ENCODE data around the gene FZR1.

FZR1 gene

GRCh38 chr19:3537438-3538240, 31.5 kb downstream of the FZR1 start:
- H3K27ac ChIP-seq (replicated peaks; ENCODE audit: low read length): no peak overlapping the region
- no peak overlapping the region for H3K4ac ChIP-seq (ENCODE audit: low read length)
- no peak overlapping the region for H2BK15ac ChIP-seq (ENCODE audit: low read length)
- no peak overlapping the region for H4K91ac ChIP-seq (ENCODE audit: low read depth, low read length, poor library complexity)
- H3K23ac ChIP-seq (ENCODE audit: low read depth, low read length, poor library complexity): peak overlapping the region; percentile 73
- WGBS, 2 donors (ENCODE audit: extremely low coverage in 2 of 2, insufficient read length in 2 of 2, insufficient replicate concordance in 1 of 2): no CpG with 5 or more reads among the region's 22 CpGs
- H2AFZ ChIP-seq (ENCODE audit: low read length): no peak overlapping the region
- H2BK12ac ChIP-seq (ENCODE audit: low read length): no peak overlapping the region
- H3K36me3 ChIP-seq (replicated peaks in 1 of 2; ENCODE audit: control insufficient read depth in 2 of 2, insufficient read depth in 2 of 2, low read length in 2 of 2): peaks cover 33 to 64% of the 10 kb centered on the region in 2 donors
- H3K27me3 ChIP-seq (ENCODE audit: control insufficient read depth in 3 of 3, insufficient read depth in 3 of 3, low read depth in 1 of 3, low read length in 3 of 3): no peaks in the 10 kb centered on the region
- H3K4me1 ChIP-seq (ENCODE audit: control insufficient read depth in 2 of 2, insufficient read depth in 1 of 2, low read depth in 1 of 2, low read length in 2 of 2): peaks cover 6 to 8% of the 10 kb centered on the region in 2 donors
- H3K4me3 ChIP-seq (ENCODE audit: low read length in 2 of 2): no peak overlapping the region
- peak overlapping the region; percentile 52 for H3K18ac ChIP-seq (ENCODE audit: low read length)
- H2BK120ac ChIP-seq (ENCODE audit: low read depth, low read length): no peak overlapping the region
- H3K9me3 ChIP-seq (replicated peaks in 1 of 2; ENCODE audit: control insufficient read depth in 2 of 2, insufficient read depth in 1 of 2, low read depth in 1 of 2, low read length in 2 of 2): no peaks in the 10 kb centered on the region
- no peak overlapping the region for H3K9ac ChIP-seq (ENCODE audit: low read depth, low read length, poor library complexity)
- peak overlapping the region; percentile 43 for H4K8ac ChIP-seq (ENCODE audit: low read depth, low read length)
- no peak overlapping the region for H2AK5ac ChIP-seq (ENCODE audit: low read depth, low read length)
- no peak for DNase-seq (ENCODE audit: low spot score)
- H2BK5ac ChIP-seq (ENCODE audit: low read length): peak overlapping the region; percentile 66
- peaks cover 4% of the 10 kb centered on the region for H3K79me1 ChIP-seq (ENCODE audit: low read depth, low read length)
- no peak overlapping the region for H3K14ac ChIP-seq (ENCODE audit: low read length)
- no peak overlapping the region for H3K4me2 ChIP-seq (ENCODE audit: insufficient read depth, low read length, poor library complexity, severe bottlenecking)

GRCh38 chr19:3538258-3538929, 32.3 kb downstream of the FZR1 start:
- Histone ChIP-seq H3K4me2 (ENCODE audit: insufficient read depth, low read length, poor library complexity, severe bottlenecking) (no peak overlapping the region), H3K4me1 (ENCODE audit: control insufficient read depth in 2 of 2, insufficient read depth in 1 of 2, low read depth in 1 of 2, low read length in 2 of 2) (peaks cover 6 to 8% of the 10 kb centered on the region in 2 donors), H3K4me3 (ENCODE audit: low read length in 2 of 2) (no peak overlapping the region), H3K9ac (ENCODE audit: low read depth, low read length, poor library complexity) (peak overlapping the region; percentile 30), H4K8ac (ENCODE audit: low read depth, low read length) (no peak overlapping the region), H3K27me3 (ENCODE audit: control insufficient read depth in 3 of 3, insufficient read depth in 3 of 3, low read depth in 1 of 3, low read length in 3 of 3) (no peaks in the 10 kb centered on the region), H2AK5ac (ENCODE audit: low read depth, low read length) (peak overlapping the region; percentile 7), H2BK120ac (ENCODE audit: low read depth, low read length) (no peak overlapping the region), H3K9me3 (replicated peaks in 1 of 2; ENCODE audit: control insufficient read depth in 2 of 2, insufficient read depth in 1 of 2, low read depth in 1 of 2, low read length in 2 of 2) (no peaks in the 10 kb centered on the region), H3K36me3 (replicated peaks in 1 of 2; ENCODE audit: control insufficient read depth in 2 of 2, insufficient read depth in 2 of 2, low read length in 2 of 2) (peaks cover 25 to 57% of the 10 kb centered on the region in 2 donors), H2AFZ (ENCODE audit: low read length) (no peak overlapping the region), H2BK12ac (ENCODE audit: low read length) (no peak overlapping the region), H3K23ac (ENCODE audit: low read depth, low read length, poor library complexity) (peak overlapping the region; percentile 68), H2BK5ac (ENCODE audit: low read length) (peak overlapping the region; percentile 11), H3K4ac (ENCODE audit: low read length) (no peak overlapping the region), H4K91ac (ENCODE audit: low read depth, low read length, poor library complexity) (no peak overlapping the region), H3K79me1 (ENCODE audit: low read depth, low read length) (peaks cover 4% of the 10 kb centered on the region), H3K14ac (ENCODE audit: low read length) (no peak overlapping the region), H3K27ac (replicated peaks; ENCODE audit: low read length) (no peak overlapping the region), H3K18ac (ENCODE audit: low read length) (no peak overlapping the region), H2BK15ac (ENCODE audit: low read length) (no peak overlapping the region)
- DNase-seq (ENCODE audit: low spot score): no peak
- WGBS, 2 donors (ENCODE audit: extremely low coverage in 2 of 2, insufficient read length in 2 of 2, insufficient replicate concordance in 1 of 2): no CpG with 5 or more reads among the region's 25 CpGs

GRCh38 chr19:3538965-3539755, 33.0 kb downstream of the FZR1 start, which contains the start of gene TEKTIP1:
TEKTIP1 (plus strand) TSS chr19:3539174; CDS start chr19:3539178, 4 bp downstream.
- Histone ChIP-seq H3K14ac (ENCODE audit: low read length) (peak within 1 kb of the TSS; percentile 56), H4K91ac (ENCODE audit: low read depth, low read length, poor library complexity) (no peak within 1 kb of the TSS), H2BK5ac (ENCODE audit: low read length) (peak within 1 kb of the TSS; percentile 66), H3K4ac (ENCODE audit: low read length) (no peak within 1 kb of the TSS), H3K4me3 (ENCODE audit: low read length in 2 of 2) (no peak within 1 kb of the TSS), H3K79me1 (ENCODE audit: low read depth, low read length) (peaks cover 6% of the 10 kb centered on the region), H3K23ac (ENCODE audit: low read depth, low read length, poor library complexity) (peak within 1 kb of the TSS; percentile 73), H3K4me2 (ENCODE audit: insufficient read depth, low read length, poor library complexity, severe bottlenecking) (no peak within 1 kb of the TSS), H3K27ac (replicated peaks; ENCODE audit: low read length) (no peak within 1 kb of the TSS), H2BK12ac (ENCODE audit: low read length) (no peak within 1 kb of the TSS), H2AFZ (ENCODE audit: low read length) (no peak within 1 kb of the TSS), H2BK120ac (ENCODE audit: low read depth, low read length) (no peak within 1 kb of the TSS), H3K9me3 (replicated peaks in 1 of 2; ENCODE audit: control insufficient read depth in 2 of 2, insufficient read depth in 1 of 2, low read depth in 1 of 2, low read length in 2 of 2) (no peaks in the 10 kb centered on the region), H2AK5ac (ENCODE audit: low read depth, low read length) (peak within 1 kb of the TSS; percentile 68), H3K27me3 (ENCODE audit: control insufficient read depth in 3 of 3, insufficient read depth in 3 of 3, low read depth in 1 of 3, low read length in 3 of 3) (no peaks in the 10 kb centered on the region), H3K4me1 (ENCODE audit: control insufficient read depth in 2 of 2, insufficient read depth in 1 of 2, low read depth in 1 of 2, low read length in 2 of 2) (peaks cover 6 to 8% of the 10 kb centered on the region in 2 donors), H3K9ac (ENCODE audit: low read depth, low read length, poor library complexity) (peak within 1 kb of the TSS; percentile 30), H3K36me3 (replicated peaks in 1 of 2; ENCODE audit: control insufficient read depth in 2 of 2, insufficient read depth in 2 of 2, low read length in 2 of 2) (peaks cover 20 to 49% of the 10 kb centered on the region in 2 donors), H3K18ac (ENCODE audit: low read length) (peak within 1 kb of the TSS; percentile 70), H4K8ac (ENCODE audit: low read depth, low read length) (no peak within 1 kb of the TSS), H2BK15ac (ENCODE audit: low read length) (no peak within 1 kb of the TSS)
- no peak for DNase-seq (ENCODE audit: low spot score)
- WGBS, 2 donors (ENCODE audit: extremely low coverage in 2 of 2, insufficient read length in 2 of 2, insufficient replicate concordance in 1 of 2): no CpG with 5 or more reads among the region's 28 CpGs
